Measurements from ENCODE around the gene APLF.
"Not testable (repeated sequence)": the region's sequence is repeated elsewhere in the genome, so short reads cannot be mapped to it uniquely, and the experiment has no call there.

The APLF gene

GRCh38 chr2:68565273-68565672, 97.9 kb downstream of the APLF start:
- in situ Hi-C loops (cut with MboI; ENCODE audit: low pct_unique_long_range_greater_than_20kb, low sequenced_read_pairs, unreplicated experiment) = no loop called here
- no peak for DNase-seq (ENCODE audit: low spot score)

GRCh38 chr2:68565858-68566257, 98.5 kb downstream of the APLF start:
- in situ Hi-C loops (cut with MboI; ENCODE audit: low pct_unique_long_range_greater_than_20kb, low sequenced_read_pairs, unreplicated experiment) = no loop called here
- TF ChIP-seq CTCF (IDR thresholded peaks at IDR 0.05; ENCODE audit: extremely low read depth, insufficient read depth, missing control alignments) = no peak
- no peak for DNase-seq (ENCODE audit: low spot score)

More at GRCh38 chr2:68565273-68565672, 97.9 kb downstream of the APLF start:
- TF ChIP-seq CTCF (IDR thresholded peaks at IDR 0.05; ENCODE audit: extremely low read depth, insufficient read depth, missing control alignments) = no peak

GRCh38 chr2:68566362-68566761, 99.0 kb downstream of the APLF start:
- TF ChIP-seq CTCF (IDR thresholded peaks at IDR 0.05; ENCODE audit: extremely low read depth, insufficient read depth, missing control alignments) = no peak
- no peak for DNase-seq (ENCODE audit: low spot score)
- in situ Hi-C loops (cut with MboI; ENCODE audit: low pct_unique_long_range_greater_than_20kb, low sequenced_read_pairs, unreplicated experiment) = no loop called here

GRCh38 chr2:68568116-68568515, 100.7 kb downstream of the APLF start:
- TF ChIP-seq CTCF (IDR thresholded peaks at IDR 0.05; ENCODE audit: extremely low read depth, insufficient read depth, missing control alignments) = no peak
- in situ Hi-C loops (cut with MboI; ENCODE audit: low pct_unique_long_range_greater_than_20kb, low sequenced_read_pairs, unreplicated experiment) = no loop called here
- no peak for DNase-seq (ENCODE audit: low spot score)

- no peak for TF ChIP-seq CTCF (IDR thresholded peaks at IDR 0.05; ENCODE audit: extremely low read depth, insufficient read depth, missing control alignments)
- DNase-seq (ENCODE audit: low spot score) = no peak
- in situ Hi-C loops (cut with MboI; ENCODE audit: low pct_unique_long_range_greater_than_20kb, low sequenced_read_pairs, unreplicated experiment) = no loop called here
Measured at GRCh38 chr2:68569604-68570003, 102.2 kb downstream of the APLF start.

- DNase-seq (ENCODE audit: low spot score); in situ Hi-C loops (cut with MboI; ENCODE audit: low pct_unique_long_range_greater_than_20kb, low sequenced_read_pairs, unreplicated experiment): not testable (repeated sequence)
Measured at GRCh38 chr2:68570434-68570833, 103.0 kb downstream of the APLF start.

GRCh38 chr2:68574202-68574791, 106.9 kb downstream of the APLF start:
- in situ Hi-C loops (cut with MboI; ENCODE audit: low pct_unique_long_range_greater_than_20kb, low sequenced_read_pairs, unreplicated experiment) = no loop called here
- DNase-seq (ENCODE audit: low spot score) = no peak

More at GRCh38 chr2:68574202-68574791, 106.9 kb downstream of the APLF start:
- no peak for TF ChIP-seq CTCF (IDR thresholded peaks at IDR 0.05; ENCODE audit: extremely low read depth, insufficient read depth, missing control alignments)

All from GM13977 (cell line).